ENCODE results near the gene POTEI.
"Not testable (repeated sequence)": the region's sequence is repeated elsewhere in the genome, so short reads cannot be mapped to it uniquely, and the experiment has no call there.

POTEI gene

DNA sequence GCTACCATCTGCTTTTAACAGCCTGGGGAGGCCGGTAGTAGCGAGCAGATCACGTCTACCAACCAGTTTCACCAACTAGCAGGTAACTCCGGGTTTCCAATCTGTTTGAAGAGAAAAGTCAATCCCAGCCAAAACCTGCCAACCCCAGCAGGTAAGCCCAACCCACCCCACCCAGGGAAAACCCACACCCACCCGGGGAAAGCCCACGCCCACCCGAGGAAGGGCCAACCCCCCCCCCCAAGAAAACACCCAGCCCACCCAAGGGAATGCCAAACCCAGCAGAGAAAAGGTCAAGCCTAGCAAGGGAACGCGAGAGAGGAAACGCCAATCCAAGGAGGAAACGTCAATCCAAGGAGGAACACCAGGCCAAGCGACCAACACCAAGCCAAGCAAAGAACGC lies at the start of gene POTEI:
POTEI (minus strand) TSS at position 101 of the 400 bp plus-strand sequence; CDS start at position 8, 93 bp downstream.
- not testable (repeated sequence) for H3K9me3 Mint-ChIP-seq, H3K27ac Mint-ChIP-seq, ATAC-seq

DNA sequence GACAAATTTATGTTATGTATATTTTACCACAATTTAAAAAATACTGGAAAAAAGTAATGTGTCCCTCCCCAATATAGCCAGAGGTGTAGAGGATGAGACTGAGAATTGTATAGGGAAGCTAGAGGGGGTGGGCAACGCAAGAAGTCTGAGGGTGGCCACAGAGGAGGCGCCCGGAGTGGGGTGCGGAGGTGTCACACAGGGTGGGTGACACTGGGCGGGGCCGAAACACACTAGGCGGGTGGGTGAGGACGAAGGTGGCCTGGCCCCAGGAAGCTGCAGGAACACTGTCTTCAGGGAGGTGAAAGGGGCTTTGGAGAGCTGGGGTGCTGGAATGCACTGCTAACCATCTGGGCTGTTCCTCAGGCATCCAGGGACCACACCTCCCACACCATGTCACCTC lies 47.3 kb upstream of the POTEI start:
- not testable (repeated sequence) for H3K4me1 Mint-ChIP-seq, H3K4me3 Mint-ChIP-seq, H3K27me3 Mint-ChIP-seq, H3K27ac Mint-ChIP-seq, H3K9me3 Mint-ChIP-seq, H3K36me3 Mint-ChIP-seq, ATAC-seq

More for the DNA sequence above, at the start of gene POTEI:
- H3K27me3 Mint-ChIP-seq, H3K4me3 Mint-ChIP-seq, H3K36me3 Mint-ChIP-seq, H3K4me1 Mint-ChIP-seq: not testable (repeated sequence)

DNA sequence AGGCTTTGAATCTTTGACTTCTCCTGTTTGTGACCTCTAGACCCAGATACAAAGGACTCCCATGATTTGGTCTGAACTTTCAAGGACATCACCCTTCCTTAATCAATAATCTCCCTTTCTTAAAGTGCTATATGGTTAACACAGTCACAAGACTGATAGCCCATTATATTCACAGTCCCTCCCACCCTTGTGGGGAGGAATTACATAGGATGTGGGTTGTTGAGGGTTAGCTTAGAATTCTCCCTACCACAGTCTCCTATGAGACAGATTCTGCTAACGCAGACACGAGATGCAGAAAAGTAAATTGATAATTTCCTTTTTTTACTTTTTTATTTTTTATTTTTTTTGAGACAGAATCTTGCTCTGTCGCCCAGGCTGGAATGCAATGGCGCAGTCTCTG lies 45.0 kb upstream of the POTEI start:
- H3K27me3 Mint-ChIP-seq, H3K36me3 Mint-ChIP-seq, ATAC-seq: not testable (repeated sequence)

DNA sequence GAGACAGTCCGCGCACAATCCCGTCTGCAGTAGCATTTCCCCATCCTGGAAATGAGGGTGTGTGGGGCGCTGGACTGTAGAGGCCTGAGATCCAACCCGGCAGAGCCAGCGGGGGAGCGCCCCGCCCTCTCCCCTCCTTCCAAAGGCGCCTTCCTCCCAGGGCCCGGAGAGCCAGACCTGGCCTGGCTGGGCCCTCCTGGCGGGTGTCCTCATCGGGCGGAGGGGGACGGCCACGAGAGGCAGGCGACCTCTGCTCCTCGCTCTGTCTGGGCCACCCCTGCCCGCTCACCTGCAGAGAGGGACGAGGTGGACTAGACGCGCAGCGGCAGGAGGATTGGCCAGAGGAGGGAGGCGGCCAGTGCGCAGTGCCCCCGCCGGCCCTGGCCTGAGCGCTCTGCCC lies 40.3 kb upstream of the POTEI start:
- H3K36me3 Mint-ChIP-seq, H3K4me3 Mint-ChIP-seq, H3K9me3 Mint-ChIP-seq, H3K27ac Mint-ChIP-seq, H3K27me3 Mint-ChIP-seq, H3K4me1 Mint-ChIP-seq: not testable (repeated sequence)
- peak; percentile 27 for ATAC-seq

More for the DNA sequence above, 45.0 kb upstream of the POTEI start:
- not testable (repeated sequence) for H3K4me1 Mint-ChIP-seq, H3K27ac Mint-ChIP-seq, H3K4me3 Mint-ChIP-seq, H3K9me3 Mint-ChIP-seq

DNA sequence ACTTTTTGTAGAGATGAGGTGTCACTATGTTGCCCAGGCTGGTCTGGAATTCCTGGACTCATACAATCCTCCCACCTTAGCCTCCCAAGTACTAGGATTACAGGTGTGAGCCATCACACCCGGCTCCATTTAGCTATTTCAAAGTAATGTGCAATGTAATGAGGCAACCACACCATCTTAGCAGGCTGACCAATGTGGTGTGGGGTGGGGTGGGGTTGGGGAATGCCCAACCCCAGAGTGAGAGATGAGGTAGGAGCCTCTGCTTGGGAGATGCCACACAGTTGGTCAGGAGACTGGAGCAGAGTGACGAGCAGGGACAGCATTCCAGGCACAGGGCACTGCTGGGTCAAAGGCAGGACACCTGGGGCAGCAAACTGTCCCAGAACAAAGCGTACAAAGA lies 39.3 kb upstream of the POTEI start:
- not testable (repeated sequence) for ATAC-seq, H3K4me3 Mint-ChIP-seq, H3K36me3 Mint-ChIP-seq, H3K27me3 Mint-ChIP-seq, H3K4me1 Mint-ChIP-seq, H3K9me3 Mint-ChIP-seq, H3K27ac Mint-ChIP-seq

DNA sequence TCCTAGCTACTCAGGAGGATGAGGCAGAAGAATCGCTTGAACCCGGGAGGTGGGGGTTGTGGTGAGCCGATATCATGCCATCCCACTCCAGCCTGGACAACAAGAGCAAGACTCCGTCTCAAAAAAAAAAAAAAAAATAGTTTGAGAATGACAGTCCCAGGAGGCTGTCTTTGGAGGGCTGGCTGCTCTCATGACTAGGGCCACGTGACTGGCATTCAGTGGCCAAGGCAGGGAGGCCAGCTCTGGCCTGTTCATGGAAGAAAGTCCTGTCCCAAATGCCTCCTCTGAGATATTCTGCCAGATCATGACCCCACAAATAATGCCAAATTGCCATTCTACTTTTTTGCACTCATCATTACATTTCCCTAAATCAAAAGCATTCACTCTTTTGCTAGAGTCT lies 35.9 kb upstream of the POTEI start:
- H3K4me3 Mint-ChIP-seq, ATAC-seq, H3K36me3 Mint-ChIP-seq, H3K27me3 Mint-ChIP-seq, H3K9me3 Mint-ChIP-seq, H3K27ac Mint-ChIP-seq, H3K4me1 Mint-ChIP-seq: not testable (repeated sequence)

DNA sequence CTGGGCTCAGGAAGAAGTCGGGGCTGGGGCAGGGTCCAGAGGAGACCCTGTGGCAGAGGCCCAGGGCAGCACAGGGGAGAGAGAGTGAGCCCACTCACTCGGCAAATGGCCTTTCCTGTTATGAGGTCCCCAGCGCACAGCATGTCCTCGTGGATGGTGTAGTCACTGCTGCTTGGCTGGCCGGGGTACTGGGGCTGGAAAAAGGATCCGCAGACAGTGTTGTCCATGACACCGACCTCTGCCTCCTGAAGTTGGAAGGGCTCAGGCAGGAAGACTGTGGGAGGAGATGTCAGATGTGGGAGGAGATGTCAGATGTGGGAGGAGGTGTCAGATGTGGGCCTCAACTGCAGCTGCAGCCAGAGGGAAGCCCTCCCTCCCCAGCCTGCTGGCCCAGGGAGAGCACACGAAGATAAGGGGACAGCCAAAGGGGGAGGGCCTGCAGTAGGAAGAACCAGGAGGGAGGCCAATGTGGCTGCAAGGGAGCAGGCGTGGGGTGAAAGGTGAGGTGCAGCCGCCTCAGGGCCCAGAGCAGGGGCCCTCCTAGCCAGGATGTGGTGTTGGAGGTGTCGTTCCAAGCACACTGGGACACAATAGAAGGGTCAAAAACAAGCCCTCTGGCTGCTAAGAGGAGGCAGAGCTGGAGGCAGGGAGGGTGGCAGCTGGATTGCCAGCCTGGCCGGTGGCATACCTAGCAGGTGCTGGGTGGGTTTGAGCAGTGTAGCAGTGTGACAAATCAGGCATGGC lies 34.8 kb upstream of the POTEI start:
- not testable (repeated sequence) for H3K9me3 Mint-ChIP-seq, H3K27ac Mint-ChIP-seq, H3K27me3 Mint-ChIP-seq, H3K4me3 Mint-ChIP-seq, H3K4me1 Mint-ChIP-seq, H3K36me3 Mint-ChIP-seq, ATAC-seq

DNA sequence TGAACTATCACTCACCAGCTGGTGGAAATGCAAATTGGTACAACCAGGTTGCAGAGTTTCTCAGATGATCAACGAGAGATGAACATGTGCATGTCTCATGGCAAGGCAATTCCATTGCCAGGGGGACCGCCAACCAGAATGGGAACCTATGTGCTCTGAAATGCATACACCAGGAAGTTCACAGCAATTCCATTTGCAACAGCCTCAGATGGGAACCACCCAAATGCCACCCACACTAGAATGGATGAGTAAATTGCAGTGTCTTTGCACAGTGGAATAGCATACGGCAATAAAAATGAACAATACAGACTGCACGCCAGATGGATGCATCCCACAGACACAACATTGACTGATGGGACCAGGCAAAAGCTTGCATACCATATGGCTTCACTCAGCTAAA lies 33.7 kb upstream of the POTEI start:
- not testable (repeated sequence) for H3K9me3 Mint-ChIP-seq, H3K27ac Mint-ChIP-seq, H3K4me1 Mint-ChIP-seq, ATAC-seq, H3K4me3 Mint-ChIP-seq, H3K36me3 Mint-ChIP-seq, H3K27me3 Mint-ChIP-seq

DNA sequence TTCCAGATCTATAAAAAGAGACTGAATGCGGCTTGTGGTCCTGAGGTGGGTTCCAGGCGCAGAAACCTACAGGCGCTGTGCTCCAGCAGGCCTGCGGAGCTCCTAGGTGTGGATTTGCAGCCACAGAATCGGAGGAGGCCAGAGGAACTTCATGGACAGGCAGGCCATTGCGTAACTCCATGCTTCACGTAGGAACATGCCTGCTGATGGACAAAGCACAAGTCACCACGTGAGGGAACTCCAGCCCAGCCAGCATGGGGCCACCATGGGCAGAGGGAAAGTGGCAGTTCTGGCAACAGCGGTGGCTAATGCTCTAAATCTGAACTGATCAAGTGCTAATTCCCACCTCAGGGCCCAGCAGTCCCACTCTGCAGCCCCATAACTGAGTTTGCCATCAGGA lies 29.1 kb upstream of the POTEI start:
- not testable (repeated sequence) for ATAC-seq, H3K36me3 Mint-ChIP-seq, H3K27me3 Mint-ChIP-seq, H3K27ac Mint-ChIP-seq, H3K9me3 Mint-ChIP-seq, H3K4me1 Mint-ChIP-seq, H3K4me3 Mint-ChIP-seq

DNA sequence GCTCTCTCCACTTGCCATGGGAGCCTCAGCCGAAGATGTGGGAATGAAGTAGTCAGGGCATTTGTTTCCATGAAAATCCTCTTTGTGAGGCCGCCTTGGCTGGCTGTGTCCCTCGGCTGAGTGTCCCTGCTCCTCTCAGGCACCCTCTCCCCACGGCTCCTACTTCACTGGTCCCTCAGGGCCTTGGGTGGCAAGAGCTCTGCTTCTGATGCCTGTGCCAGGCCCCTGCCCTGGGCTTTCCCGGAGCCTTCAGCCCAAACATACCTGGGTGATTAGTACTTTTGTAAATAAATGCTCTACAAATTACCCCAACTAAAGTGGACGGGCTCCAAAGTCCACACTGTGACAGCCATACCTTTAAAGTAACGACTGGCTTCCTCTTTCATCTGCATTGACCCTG lies 27.5 kb upstream of the POTEI start:
- H3K27ac Mint-ChIP-seq, H3K27me3 Mint-ChIP-seq, H3K9me3 Mint-ChIP-seq, H3K36me3 Mint-ChIP-seq, H3K4me1 Mint-ChIP-seq, ATAC-seq, H3K4me3 Mint-ChIP-seq: not testable (repeated sequence)

DNA sequence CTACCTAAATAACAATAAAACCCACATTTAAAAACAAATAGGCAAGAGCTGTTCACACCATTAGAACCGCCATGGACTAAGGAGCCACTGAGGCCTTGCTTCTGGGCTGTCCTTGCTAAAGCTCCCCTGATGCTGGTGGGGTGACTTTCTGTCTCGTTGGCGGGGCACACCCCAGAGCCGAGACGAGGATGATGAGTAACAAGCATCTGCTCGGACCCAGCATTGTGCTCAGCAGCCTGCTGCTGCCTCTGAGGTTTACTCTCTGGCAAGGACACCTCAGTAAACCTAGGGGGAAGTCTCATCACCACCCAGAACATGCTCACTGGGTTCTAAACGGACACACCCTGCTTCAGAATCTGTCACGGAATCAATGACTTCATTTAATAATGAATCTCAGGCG lies 22.5 kb upstream of the POTEI start:
- H3K4me1 Mint-ChIP-seq, H3K27me3 Mint-ChIP-seq, H3K9me3 Mint-ChIP-seq, H3K27ac Mint-ChIP-seq, H3K4me3 Mint-ChIP-seq, H3K36me3 Mint-ChIP-seq: not testable (repeated sequence)
- peak; percentile 74 for ATAC-seq

DNA sequence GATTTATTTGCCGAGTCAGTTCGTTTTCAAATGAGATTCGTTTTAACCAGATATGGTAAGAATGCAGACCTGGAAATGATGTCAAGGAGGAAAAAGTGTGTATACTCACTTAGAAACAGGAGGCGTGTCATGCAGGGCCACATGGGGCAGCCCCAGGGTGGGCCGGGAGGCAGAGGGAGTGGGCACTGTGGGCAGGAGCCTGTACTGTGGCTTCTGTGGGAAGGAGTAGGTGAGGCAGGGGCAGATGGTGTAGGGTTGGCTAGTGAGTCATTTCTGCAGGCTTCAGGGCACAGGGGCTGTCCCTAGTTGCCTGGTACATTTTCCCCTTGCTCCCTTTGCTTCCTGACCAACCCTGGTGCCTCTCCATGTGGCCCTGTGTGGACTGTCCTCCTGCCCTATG lies 22.1 kb upstream of the POTEI start:
- not testable (repeated sequence) for H3K27me3 Mint-ChIP-seq, H3K36me3 Mint-ChIP-seq, H3K4me3 Mint-ChIP-seq, H3K27ac Mint-ChIP-seq, H3K9me3 Mint-ChIP-seq, H3K4me1 Mint-ChIP-seq
- ATAC-seq: peak; percentile 97

DNA sequence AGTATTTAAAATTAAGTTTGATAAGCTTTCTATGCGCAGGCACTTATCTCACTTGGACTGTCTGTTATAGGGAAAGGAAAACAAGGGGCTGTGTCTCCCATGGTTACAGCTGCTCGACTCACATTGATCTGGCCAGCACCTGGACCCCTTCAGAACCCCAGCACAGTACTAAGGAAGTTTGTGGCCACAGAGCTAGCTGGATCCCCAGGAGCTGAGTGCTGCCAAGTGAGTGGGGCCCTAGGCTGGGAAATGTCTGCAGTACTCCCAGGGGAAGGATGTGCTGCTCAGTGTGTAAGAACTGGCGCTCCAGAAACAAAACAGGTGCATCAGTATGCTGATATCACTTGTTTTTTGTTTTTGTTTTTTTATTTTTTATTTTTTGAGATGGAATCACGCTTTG lies 21.1 kb upstream of the POTEI start:
- not testable (repeated sequence) for H3K36me3 Mint-ChIP-seq, H3K4me3 Mint-ChIP-seq, H3K27me3 Mint-ChIP-seq, H3K4me1 Mint-ChIP-seq, ATAC-seq, H3K27ac Mint-ChIP-seq, H3K9me3 Mint-ChIP-seq

DNA sequence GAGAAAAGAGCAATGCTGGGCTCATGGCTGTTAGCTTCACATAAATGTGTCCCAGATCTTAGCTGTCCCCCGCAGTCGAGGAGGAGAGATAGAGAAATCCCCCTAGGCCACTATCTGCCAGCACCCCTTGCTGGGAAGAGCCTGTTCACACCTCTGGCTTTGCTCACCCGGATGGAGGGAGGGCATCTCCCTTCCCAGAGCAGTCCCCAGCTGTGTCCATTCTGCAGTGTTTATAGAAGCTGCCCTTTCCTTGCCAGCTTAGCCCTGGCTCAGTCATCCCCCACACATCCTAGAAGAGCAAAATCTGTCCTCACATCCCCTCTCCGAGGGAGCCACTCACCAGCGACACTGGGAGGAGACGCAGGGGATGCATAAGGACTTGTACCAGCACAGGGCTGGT lies 20.4 kb upstream of the POTEI start:
- H3K36me3 Mint-ChIP-seq, H3K4me3 Mint-ChIP-seq, ATAC-seq, H3K9me3 Mint-ChIP-seq, H3K27me3 Mint-ChIP-seq, H3K27ac Mint-ChIP-seq, H3K4me1 Mint-ChIP-seq: not testable (repeated sequence)

DNA sequence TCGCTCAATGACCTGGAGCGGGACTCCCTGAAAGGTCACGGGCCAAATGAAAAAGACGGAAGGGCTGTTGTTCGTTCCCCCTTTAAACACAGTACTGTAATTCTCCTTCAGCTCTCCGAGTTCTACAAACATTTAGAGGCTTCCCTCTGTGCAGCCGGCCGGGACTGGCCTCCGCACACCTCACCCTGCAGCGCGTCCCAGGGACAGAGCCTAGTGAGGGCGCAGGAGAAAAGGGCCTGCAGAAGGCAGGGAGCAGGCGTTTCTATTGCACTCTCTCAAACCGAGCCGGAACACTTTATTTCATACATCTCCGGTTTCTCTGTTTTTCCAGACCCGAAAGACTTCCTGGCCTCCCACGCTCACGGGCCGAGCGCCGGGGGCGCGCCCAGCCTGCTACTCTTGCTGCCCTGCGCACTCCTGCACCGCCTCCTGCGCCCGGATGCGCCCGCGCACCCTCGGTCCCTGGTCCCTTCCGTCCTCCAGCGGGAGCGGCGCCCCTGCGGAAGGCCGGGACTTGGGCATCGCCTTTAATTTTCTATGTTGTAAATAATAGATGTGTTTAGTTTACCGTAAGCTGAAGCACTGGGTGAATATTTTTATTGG lies 18.3 kb upstream of the POTEI start:
- H3K27ac Mint-ChIP-seq, H3K4me3 Mint-ChIP-seq, H3K9me3 Mint-ChIP-seq, H3K36me3 Mint-ChIP-seq, ATAC-seq, H3K4me1 Mint-ChIP-seq, H3K27me3 Mint-ChIP-seq: not testable (repeated sequence)

DNA sequence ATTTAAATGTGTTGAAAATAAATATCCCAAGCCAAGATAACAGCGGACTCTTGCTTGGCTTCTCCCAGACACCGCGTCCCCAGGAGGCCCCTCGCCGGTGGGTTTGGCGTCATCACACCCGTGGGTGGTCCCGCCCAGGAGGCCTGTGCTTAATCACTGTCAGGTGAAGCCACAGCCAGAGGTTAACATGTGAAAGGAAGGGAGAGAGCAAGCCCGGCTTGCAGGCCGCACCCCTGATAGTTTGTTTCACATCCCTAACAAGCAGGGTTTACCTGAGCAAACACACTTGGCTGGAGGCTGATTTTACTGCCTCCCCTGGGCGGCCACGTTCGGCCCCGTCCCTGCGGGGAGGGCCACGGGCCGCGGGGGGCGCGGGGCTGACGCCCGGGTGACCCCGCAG lies 13.3 kb upstream of the POTEI start:
- H3K36me3 Mint-ChIP-seq, H3K9me3 Mint-ChIP-seq, H3K4me1 Mint-ChIP-seq, H3K27me3 Mint-ChIP-seq, H3K4me3 Mint-ChIP-seq, H3K27ac Mint-ChIP-seq: not testable (repeated sequence)
- ATAC-seq: peak; percentile 24

DNA sequence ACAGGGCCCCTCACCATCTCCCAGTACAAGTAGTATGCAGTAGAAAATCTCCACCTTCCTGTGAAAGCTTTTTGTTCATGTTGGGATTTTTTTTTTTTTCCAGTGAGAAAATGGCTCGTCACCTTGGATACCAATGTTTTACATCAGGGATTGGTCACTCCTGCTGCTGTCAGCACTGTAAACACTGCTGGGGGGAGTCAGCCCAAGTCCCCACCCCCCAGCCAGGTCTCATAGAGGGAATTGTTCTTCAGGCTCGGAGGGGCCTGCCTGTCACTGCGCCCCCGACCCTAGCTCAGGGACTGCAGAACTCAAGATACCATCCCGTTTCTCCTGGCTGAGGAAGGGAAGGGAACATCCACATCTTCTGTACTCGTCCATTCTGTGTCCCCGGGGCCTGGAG lies 11.9 kb upstream of the POTEI start, which contains the start of gene CFC1B:
CFC1B (plus strand) TSS at position 231 of the 400 bp plus-strand sequence. CDS start 263 bp downstream, outside the sequence.
- H3K27me3 Mint-ChIP-seq, ATAC-seq, H3K27ac Mint-ChIP-seq, H3K36me3 Mint-ChIP-seq, H3K4me1 Mint-ChIP-seq, H3K9me3 Mint-ChIP-seq, H3K4me3 Mint-ChIP-seq: not testable (repeated sequence)
